ENCODE data around the gene CASP6.
"Not testable (repeated sequence)": the region's sequence is repeated elsewhere in the genome, so short reads cannot be mapped to it uniquely, and the experiment has no call there.

The CASP6 gene

DNA sequence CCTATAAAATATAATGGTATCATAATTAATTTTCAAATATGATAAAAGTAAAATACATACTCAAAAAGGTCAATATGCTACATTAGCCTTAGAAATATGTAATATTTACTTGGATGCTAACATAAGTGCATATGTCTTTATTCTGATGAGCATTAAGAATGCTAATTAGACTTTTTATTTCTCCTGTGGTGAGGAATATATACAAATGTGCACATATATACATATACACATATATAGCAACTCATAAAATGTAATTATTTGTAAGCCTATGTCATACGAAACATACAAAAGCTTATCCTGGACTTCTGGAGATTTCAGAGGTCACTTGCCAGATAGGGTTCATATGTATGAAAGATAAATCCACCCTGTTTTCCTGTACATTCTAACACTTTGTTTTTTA, 15.5 kb upstream of the CASP6 start:
- no peak for DNase-seq

DNA sequence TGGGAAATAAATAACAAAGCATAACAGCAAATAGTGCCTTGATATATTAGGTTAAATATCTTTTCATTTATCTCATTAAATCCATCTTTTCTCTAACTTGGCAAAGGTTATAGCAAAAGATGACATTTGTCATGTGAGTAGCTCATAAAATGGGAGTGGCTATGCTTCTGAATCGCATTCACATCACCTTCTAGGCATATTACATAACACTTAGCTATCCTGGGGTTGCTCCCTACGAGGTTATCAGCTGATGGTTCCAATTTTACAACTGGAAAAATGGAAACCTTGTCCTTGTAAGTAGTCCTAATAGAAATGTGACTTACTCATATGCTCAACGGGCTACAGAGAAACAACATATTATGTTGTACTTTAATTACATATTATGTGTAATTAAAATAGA, 10.3 kb upstream of the CASP6 start:
- no peak for DNase-seq

- no peak for DNase-seq
Measured at GRCh38 chr4:109708990-109709389, 5.7 kb upstream of the CASP6 start.

GRCh38 chr4:109708435-109708834, 5.2 kb upstream of the CASP6 start:
- no peak for DNase-seq

- no peak for DNase-seq
Measured at GRCh38 chr4:109703664-109704361, 568 bp upstream of the CASP6 start.

DNA sequence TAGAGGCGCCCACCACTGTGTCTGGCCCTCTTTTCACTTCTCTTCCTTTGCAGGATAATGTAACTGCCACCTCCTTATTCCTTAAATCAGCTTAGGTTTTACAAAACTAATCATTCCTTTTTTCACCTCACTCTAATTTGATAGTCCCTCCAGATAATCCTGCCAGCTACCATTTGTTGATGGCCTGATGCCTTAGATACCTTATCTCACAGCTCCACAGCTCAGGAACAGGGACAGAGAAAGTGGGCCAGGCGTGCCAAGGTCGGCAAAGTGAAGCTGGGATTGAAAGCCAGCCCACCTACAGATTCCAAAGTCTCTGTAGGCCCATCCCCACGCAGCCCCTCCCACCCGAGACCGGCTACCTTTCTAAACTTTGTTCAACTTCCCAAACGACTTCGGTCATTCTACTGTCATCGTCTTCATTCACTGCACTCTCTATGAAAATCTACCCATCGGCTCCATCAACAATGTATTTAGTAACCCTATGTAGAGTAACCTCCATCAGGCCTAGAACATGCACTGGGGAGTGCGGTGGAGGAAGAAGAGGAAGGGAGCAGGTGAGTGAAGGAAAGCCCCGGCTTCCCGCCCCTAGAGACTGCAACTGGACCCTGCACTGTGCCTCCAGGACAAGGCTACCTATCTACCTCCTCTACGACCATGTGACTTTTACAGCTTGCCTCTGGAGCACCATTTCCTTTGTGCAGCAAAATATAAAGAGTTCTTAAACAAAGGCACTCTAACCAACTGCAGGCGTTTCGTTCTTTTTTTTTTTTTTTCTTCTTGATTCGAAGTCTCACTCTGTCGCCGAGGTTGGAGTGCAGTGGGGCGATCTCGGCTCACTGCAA, 1.5 kb downstream of the CASP6 start:
- DNase-seq = no peak

DNA sequence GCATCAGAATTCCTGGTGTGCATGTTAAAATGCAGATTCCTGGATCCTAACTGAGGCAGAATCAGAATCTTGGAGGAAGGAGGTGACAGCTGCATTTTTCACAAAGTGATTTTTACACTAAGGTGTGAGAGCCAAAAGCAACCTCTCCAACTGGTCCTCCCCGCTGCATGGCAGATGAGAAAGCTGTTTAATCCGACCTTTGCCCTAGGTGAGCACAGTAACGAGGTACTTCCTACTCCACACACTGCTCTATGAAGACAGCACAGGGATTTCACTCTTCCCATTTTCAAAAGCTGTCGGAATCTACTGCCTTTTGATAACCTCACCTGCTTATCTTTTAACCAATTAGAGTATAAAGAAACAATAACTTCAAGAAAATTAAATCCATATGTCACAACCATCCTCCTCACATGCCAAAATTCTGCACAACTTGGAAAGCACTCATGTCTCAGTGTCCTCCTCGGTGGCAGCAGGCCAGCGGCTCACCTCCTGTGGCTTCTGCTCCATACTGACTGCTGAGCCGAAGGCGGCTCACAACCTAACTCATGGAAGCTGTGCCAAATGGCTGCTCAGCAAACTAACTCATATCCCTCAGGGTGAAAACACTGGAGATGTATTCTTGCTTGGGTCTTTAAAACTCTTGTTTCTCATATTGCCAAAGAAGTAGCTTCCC, 3.6 kb downstream of the CASP6 start:
- DNase-seq = no peak

- no peak for DNase-seq
Measured at GRCh38 chr4:109698656-109699055, 4.6 kb downstream of the CASP6 start.

DNA sequence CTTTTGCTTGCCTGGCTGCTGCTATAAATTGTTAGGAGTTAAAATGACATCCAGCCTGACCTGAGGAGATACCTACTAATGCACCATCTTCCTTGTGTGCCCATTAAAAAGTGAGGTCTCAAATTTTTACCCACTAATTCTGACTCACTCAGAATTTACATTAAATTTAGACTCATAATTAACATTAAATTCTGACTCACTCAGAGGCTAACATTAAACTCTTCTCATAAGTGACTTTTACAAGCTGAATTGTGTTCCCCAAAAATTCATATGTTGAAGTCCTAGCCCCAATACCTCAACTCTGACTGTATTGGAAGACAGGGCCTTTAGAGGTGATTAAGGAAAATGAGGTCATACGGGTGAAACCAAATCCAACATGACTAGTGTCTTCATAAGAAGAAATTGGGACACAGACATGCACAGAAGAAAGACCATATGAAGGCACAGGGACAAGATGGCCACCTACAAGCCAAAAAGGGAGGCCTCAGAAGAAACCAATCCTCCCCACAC, 11.8 kb downstream of the CASP6 start:
- DNase-seq = no peak

- no peak for DNase-seq
Measured at GRCh38 chr4:109690690-109691410, 12.4 kb downstream of the CASP6 start.

DNA sequence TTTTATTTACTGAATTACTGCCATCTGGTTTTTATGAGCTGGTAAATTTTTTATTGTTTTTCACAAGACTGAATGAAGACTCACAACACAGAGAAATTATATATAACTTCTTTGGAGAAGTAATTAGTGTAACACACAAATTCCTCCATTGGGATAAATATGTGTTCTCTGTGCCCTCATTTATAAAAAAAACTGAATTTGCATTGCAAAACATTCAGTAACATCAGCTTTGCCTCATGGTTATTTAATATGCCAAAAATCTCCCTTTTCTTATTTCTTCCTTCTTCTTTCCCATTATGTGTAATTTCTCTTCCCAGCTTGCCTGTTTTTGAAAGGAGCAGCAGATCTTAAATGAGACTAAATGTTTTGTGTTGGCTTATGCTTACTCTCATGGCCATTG, 18.5 kb downstream of the CASP6 start:
- DNase-seq = no peak

DNA sequence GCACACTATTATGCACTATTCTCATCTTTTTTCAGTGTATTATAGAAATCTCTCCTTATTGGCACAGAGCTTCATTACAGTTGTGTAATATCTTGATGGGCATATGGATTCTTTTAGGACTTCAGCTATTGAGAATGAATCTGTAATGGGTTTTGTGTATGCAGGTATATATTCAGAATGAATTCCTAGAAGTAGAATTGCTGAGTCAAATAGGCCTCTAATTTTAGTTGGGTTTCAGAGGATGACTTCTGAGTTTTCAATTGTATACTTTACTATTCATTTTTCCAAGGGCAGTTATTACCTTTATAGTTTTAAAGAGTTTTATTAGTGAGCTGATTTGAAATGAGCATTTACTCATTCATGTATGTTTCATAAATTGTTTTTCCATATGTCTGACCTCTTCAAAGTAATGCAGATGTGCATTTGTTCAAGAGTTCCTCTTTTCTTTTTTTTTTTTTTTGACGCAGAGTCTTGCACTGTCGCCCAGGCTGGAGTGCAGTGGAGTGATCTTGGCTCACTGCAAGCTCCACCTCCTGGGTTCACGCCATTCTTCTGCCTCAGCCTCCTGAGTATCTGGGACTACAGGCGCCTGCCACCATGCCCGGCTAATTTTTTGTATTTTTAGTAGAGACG, 19.5 kb downstream of the CASP6 start:
- DNase-seq = no peak

DNA sequence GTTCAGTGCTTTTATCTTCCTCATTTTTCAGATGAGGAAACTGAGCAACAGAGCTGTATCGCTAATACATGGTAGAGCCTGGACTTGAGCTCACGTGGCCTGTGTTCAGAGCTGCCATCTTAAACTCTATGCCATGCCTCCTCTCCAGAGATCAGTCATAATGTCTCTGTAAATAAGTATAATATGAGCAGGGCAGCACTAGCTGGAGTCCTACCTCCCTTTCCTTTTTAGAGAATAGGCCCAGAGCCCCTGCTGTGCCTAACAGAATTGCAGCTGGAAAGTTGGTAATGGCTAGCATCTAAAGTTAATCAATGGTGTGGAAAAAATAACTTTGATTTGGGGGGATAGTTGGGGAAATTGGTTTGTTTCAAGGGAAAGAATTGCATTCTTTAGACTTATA, 20.4 kb downstream of the CASP6 start:
- no peak for DNase-seq

GRCh38 chr4:109678925-109679324, 24.3 kb downstream of the CASP6 start:
- not testable (repeated sequence) for DNase-seq

DNA sequence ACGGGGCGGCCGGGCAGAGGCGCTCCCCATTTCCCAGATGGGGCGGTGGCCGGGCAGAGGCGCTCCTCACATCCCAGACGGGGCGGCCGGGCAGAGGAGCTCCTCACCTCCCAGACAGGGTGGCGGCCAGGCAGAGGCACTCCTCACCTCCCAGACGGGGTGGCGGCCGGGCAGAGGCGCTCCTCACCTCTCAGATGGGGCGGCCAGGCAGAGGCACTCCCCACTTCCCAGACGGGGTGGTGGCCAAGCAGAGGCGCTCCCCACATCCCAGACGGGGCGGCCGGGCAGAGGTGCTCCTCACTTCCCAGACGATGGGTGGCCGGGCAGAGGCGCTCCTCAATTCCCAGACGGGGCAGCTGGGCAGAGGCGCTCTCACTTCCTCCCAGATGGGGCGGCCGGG, 24.8 kb downstream of the CASP6 start:
- DNase-seq = not testable (repeated sequence)

GRCh38 chr4:109676886-109677285, 26.4 kb downstream of the CASP6 start:
- no peak for DNase-seq

- no peak for DNase-seq
Measured at GRCh38 chr4:109675843-109676242, 27.4 kb downstream of the CASP6 start.

DNA sequence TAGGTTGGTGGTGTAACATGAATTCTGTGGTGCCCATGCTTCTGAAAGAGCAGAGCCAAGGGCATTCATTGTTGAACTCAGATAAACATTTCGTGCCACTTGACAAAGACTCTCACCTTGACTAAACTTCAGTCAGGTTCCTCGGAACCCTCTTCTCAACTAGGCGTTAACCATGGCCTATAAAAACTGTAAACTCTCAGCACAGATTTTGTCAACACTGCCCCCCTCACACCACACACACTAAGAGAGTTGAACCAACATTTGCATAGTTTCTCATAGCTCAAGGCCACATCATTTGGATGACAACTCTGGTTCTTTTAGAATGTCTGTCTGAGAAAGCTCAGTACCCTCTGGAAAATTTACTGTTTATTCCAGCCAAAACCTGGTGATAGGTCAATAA, 28.1 kb downstream of the CASP6 start:
- no peak for DNase-seq

GRCh38 chr4:109673303-109673702, 29.9 kb downstream of the CASP6 start:
- no peak for DNase-seq

- DNase-seq = no peak
Measured at GRCh38 chr4:109672169-109672930, 30.9 kb downstream of the CASP6 start.

GRCh38 chr4:109671350-109671749, 31.9 kb downstream of the CASP6 start:
- DNase-seq = no peak

All from NCI-H345 (cell line).